HG02870 (cell line): Measurements from ENCODE around the gene SIX3.

Experiments used
- ATAC-seq: cut with Tn5 transposase; IDR thresholded peaks from one replicate; pipeline ENCODE4 v1.9.1; 2021; ENCODE audit warnings: mild to moderate bottlenecking, moderate library complexity; ENCODE audit not compliant: unreplicated experiment

Gene SIX3

DNA sequence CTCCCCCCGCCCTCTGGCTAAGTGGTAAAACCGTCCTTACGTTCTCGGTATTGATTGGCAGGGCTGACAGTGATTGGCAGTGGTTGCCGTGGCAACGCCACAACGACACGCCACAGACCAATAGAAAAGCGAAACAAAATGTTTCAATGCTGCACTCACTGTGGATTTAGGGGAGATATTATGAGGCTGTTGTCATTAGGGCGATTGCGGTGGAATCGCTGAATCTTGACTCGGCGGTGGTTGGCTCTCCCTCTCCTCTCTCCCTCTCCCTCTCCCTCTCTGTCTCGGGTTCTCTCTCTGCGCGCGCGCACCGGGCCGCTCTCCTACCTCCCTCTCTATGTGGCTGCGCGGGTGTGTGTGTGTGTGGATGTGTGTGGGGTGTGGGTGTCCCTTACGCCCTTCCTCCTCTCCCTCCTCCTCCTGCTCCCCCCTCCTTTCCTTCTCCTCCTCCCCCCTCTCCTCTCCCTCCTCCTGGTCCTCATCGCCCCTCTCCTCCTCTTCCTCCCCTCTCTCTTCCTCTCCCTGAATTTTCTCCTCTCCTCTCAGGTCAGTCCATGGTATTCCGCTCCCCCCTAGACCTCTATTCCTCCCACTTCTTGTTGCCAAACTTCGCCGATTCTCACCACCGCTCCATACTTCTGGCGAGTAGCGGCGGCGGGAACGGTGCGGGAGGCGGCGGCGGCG, at the start of gene SIX3:
TSS of gene SIX3 (plus strand) at position 152 of the 684 bp plus-strand sequence. CDS start at position 555, 403 bp downstream.
- ATAC-seq: no peak

DNA sequence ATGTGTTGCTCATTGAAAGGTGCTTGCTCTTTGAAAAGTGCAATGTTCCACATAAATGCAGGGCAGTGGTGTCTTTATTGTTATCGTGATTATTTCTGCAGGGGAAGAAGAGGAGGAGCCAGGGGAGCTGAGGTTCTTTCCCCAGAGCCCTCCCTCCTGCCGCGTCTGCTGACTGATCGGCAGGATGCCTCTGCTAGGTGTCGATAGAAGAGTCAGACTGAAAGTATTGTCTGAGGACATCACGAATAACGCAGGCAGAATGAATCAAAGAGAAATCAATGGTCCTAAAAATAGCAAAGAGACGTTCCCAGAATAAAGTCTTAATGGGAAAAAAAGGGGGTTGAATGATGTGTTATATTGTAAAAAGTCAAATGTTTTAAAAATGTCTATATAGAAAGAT, 47.4 kb upstream of the SIX3 start:
- peak; percentile 80 for ATAC-seq

DNA sequence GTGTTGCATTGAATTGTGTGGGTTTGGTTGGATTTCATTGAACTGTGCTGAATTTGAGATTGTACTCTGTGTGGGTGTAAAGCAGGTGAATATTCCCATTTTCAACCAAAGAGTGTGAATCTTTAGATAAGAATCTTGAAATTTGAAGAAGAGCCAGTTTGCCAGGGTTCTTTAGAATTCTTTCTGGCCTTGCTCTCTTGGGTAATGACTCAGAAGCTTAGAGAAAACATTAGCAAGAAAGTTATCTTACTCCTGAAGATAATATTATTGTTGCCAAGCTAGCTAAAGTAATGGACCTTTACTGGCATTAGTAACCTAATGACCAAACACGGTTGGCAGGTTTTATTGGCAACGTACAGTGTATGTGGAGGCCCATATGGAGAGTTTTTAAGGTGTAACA, 46.4 kb upstream of the SIX3 start:
- ATAC-seq: no peak

DNA sequence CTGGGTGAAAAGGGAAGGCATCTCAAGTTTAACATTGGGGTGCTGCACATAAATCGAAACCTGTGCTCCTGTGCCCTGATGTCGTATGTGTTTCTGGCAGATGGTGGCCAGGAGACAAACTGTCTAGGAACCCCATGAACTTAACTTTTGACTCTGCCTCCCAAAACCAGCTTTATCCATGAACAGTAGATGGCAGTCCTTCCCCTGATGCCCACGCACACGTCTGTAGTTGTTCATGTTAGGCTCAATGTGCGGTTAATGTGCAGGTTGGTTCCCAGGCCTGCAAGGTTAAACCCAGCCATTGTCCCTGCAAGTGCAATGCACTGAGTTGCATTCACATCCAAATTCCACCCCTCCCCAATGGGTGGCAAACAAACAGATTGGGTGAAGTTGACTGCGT, 44.1 kb upstream of the SIX3 start:
- no peak for ATAC-seq

DNA sequence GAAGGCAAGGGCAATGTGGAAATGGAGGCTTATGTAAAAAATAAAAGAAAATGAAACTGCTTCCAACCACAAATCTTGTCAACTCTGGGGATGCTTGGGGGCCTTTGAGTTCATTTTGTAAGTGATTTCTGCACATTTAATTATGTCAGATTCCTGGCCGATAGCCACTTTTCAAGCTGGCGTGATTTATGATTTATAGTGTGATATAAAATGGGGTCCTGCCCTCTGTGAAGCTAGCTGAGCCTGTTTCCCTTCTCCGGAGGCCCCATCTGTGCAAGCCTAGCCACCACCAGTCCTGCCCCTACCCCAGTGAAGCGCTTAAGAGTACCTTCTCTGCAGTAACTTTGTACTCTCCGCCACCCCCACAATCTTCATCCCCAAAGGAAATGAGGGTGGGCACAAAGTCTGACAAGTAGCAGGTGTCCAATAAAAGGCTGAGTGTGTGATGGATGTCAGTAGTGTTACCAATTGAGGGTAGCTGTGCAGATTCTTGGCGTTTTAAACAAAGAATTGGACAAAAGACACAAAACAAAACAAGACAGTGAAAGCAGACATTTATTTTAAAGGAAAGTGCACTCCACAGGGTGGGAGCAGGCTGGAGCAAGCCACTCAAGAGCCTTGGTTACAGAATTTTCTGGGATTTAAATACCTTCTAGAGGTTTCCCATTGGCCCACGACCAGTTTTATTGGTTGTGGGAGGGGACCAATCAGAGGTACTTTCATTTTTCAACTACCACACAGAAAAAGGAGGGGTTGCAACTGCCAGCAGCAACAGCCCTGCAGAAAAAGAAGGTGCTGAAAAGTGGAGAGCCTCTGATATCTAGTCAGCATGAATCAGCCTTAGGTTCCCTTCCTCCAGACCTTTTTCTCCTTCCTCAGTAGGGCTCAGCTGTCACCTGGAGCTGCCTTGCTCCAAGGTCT, 39.0 kb upstream of the SIX3 start:
- ATAC-seq: no peak

DNA sequence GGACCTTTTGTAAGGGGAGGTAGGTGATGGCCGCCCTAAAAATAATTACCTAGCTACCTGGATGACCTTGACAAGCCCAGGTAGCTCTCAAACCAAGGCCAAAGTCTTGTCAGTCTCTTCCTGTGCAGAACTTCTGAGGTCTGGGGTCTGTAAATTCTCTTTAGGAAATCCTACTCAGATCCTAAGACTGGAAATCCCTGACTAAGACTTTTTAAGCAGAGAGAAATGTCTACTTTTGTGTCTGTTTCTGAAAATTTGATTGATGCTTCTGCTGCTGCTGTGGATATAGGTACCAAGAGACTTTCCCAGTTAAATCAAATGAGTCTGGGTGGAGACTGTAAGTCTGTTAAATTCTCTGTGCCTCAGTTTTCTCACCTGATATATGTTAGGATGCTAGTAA, 36.9 kb upstream of the SIX3 start:
- ATAC-seq: no peak

DNA sequence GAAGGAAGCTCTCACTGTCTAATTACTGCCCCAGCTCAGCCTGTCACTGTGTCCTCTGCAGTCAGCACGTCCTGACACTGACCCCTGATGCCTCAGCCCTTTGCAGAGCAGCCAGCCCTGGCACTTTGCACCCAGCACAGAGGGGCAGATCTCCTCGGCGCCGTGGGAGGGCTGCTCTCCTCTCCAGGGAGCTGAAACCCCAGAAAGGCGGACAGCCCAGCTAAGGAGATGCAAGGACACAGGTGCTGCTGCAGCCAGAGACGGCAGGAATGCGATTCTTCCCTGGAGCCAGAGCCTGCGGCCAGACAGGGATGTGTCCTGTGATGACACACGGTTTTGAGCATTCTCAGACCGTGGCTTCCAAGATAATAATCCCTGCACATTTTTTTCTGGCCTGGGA, 34.5 kb upstream of the SIX3 start:
- no peak for ATAC-seq

DNA sequence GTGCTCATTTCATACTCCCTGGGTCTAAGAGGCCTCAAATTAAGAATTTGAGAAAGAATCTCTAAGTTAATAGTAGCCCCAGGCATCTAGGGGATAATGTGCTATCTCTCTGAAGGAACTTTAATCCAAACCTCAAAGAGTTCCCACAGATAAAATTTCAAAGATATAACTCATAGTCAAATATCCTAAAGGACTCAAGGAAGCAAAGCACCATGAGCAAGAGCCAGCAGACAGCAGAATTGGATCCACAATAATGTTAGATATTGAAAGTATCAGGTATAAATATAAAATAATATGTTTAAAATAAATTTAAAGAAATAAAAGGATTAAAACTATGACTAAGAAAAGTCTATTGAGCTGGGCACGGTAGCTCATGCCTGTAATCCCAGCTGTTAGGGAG, 31.7 kb upstream of the SIX3 start:
- ATAC-seq: no peak

DNA sequence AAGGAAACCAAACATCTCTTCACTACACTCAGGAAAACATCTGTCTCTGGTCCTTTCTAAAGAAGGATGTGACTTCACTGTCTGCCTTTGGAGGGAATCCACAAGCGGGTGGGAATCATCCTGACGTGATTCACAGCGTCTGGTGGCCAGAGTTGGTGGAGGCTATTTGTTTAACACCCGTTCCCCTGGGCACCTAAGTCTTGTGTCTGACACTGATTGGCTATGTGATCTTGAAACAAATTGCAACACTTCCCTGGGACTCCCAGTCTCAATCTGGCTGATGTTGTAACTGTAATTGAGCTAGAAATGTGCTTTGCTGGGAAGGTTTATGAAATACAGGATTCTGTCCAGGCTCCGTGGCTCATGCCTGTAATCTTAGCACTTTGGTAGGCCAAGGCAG, 28.8 kb upstream of the SIX3 start:
- ATAC-seq: no peak

DNA sequence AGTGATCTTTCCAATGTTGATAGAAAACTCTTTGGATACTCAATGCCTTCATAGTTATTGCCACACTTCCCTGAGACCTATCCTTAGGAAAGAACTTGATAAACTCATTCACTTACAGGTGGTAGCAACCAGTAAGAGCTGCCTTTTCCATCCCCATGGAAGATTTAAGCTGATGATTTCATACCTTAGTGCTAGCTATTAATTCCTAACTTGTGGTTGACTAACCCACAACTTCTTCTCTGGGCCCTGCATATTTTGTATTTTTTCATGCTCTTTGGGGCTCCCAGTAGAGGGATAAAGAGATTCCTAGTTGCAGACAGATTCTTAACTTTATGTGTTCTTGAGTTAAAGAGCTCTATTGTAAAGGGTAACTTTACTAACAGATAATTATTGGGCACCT, 25.2 kb upstream of the SIX3 start:
- no peak for ATAC-seq

DNA sequence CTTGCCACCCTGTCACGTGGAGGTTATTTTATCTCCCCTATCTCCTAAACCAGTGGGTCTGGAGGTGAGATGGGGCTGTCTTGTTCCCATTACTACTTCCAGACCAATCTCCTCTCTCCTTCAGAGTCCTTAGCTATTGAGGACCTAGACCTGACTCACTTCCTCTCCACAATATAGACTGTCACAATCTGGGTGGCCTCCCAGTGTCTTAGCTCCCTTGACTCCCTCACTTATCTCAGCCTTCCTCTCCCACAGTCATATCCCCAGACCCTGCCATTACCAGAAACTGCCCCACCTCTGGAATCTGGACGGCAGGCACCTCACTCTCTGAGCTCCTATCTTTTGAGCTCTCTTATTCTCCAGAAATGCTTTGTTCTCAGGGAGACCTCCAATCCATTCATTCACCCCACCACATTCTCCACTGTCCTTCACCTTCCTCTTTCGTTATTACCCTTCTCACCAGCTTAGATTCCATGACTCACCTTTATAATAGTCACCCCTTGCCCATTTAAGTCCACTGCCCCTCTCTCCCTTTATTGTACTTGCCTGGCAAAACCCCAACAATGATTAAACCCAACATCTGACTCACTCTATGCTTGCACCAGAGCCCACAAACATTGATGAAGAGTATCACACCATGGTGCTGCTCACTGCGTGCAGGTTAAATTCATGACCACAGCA, 23.3 kb upstream of the SIX3 start:
- ATAC-seq: no peak

DNA sequence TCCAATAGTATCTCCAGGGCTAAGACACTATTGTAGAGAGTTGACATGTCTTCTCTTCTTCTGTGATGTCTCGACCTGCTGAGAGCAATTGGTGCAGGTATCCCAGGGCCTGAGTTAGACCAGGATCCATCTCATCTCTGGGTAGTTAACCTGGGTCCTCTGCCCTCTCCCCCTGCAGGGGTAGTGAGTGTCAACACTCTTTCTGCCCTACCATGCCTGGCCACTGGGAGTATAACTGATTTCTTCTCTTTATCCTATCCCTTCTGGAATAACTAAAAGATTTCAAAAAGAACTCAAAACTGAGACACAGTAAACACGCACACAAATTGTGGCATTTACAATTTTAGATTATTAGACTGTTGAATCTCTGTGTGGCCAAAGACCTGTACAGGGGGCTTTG, 20.8 kb upstream of the SIX3 start:
- ATAC-seq: no peak

DNA sequence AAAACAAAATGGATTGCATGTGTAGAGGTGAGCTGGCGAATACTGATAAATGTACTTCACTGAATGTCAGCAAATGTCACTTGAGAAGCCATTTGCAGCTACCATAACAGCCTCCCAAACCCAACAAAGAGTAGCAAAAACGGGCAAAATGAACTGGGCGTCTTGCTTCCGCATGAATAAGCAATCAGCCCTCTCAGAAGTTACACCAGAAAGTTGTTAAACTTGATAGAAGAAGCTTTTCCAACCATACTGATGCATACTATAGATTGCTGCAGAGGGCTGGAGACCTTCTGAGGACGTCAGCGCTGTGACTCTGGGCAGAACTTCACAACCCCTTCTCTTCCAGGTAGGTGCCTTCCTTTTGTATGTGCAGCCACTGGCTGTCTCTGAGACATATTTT, 18.7 kb upstream of the SIX3 start:
- no peak for ATAC-seq

DNA sequence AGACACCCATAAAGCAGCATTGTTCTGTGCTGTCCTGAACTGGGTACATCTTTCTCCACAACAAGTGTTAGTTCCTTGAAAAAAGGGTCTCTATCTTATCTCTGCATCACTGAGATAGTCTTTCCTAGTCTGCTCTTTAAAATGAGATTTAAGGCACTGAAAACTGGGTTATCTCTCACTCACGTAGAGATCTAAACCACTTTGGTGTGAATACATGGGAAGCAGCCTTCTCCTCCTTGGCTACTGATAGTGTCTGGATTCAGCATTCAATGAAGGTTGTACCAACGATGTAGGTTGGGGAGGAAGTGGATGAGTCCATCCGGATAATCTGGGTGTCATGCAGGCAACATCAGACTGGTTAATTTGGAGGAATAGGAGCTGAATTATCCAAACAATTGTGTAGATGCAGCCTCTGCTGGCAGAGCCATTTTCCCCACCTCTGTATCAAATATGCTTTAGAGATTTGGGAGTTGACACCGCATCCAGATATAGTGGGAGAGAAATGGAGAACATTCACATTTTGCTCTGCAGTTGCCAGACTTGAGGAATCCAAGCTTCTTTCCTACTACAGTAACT, 15.9 kb upstream of the SIX3 start:
- no peak for ATAC-seq

DNA sequence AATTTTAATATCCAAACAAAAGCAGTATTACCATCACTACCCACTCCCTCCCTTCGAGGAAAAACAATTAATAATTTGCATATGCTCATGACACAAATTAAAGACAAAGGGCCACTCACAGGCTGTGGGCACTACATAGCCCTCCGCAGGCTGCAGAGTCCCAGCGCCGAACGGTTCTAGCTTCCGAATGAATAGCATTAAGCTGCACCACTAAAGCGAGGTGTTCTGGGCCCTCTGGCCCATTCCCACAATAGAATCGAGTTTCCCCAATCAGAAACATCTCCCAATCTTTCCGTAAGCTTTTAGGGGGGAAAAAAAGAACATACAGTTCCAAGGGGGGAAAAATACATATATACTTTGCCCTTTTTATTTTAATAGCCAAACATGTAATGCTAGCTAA, 14.5 kb upstream of the SIX3 start:
- ATAC-seq: no peak

DNA sequence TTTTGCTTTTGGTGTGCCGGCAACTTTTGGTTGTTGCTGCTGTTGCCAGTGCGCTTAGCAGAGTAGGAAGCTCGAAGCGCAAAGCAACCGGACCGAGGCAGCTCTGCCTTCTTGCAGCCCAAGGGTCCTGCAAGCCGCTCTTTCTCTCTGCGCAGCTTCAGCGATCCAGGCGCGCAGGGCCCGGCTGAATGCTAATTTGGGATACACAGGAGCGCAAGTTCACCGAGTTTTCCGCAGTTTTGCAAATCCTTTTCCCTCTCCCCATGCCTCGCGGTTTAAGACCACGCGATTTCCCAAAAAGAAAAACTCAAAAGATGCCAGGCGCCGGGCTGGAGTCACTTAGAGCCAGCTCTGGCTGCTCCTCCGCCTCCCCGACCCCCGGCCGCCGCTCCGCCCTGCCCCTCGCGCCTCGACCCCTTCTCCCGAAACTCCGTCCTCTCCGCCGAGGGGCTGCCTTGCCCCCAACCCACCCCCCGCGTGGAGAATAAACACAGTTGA, 13.5 kb upstream of the SIX3 start:
- no peak for ATAC-seq

DNA sequence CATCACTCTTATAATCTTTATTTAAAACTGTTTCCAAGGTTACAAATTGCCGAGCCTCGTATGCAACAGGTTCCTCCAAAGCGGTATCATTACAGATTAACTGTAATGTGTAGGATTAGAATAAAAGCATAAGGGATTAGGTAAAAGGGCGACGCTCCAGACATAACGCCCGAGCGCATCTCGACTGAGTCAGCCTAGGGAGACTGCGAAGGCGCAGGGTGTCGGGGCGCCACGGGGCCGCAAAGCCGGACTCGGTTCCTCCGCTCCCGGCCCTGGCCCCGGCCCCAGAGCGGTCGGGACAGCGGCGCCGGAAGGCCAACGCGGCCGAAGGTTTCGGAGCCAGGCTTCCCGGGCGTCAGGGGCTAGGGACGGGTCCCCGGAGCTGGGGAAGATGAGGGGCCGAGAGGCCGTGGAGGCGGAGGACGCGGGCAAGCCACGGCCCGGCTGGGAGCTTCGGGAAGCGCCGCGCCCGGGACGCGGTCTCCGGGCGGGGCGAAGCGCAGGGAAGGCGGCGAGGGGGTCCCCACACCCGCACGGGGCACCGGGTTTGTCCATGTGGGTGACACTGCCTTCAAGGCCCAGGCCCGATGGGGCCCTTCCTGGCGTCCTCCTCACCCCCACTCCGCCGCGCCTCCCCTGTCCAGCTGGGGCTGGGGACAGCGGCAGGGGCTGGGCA, 12.9 kb upstream of the SIX3 start:
- ATAC-seq: no peak

DNA sequence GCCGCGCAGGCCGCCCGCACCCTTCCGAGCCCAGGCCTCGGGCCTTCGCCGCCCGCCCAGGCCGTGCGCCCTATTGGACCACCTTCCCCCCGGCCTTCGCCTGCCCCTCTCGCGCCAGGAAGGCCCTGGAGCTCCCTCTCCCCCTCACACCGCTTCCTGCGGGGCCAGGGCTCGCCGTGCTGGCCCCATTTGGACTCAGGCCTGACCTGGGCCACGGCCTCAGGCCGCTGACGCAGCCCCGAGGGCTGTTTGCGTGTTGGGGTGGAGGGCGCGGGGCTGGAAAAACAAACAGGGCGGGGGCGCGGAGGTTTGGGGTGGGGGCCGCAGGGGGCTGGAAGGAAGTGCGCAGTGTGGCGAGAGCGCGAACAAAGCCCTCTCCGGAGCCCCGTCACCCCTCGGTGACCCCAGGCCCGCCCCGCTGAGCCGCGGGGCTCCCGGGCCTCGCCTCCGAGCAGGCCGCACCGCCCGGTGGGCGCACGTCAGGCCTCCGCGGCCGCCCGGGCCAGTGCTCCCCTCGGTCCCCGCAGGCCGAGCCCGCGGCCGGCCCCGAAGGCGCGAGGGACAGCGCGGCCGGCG, 12.3 kb upstream of the SIX3 start:
- ATAC-seq: no peak

DNA sequence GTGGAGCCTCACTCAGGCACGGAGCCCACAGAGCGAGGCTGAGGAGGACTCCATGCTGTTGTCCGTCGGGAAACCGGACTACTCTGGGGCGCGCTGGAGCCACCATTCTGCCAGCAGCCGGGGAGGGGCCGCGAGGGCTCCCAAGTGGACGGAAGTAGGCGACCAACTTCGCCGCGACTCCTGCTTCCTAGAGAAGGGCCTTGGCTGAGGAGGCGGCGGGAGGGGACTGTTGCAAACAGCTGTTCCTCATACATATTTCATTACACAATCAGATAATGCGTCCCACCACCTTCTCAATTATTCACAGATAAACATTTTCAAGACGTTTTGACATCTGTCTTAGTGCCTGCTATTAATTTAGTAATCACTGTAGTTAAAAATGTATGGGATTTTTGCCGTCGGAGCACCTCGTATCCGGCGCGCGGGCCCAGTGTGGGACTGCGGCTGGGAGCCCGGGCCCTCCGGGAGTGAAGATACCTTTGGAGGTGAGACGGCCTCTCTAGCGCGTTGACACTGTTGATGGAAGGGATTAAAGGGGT, 11.7 kb upstream of the SIX3 start:
- ATAC-seq: no peak
